SHP77 (cell line): Measurements from ENCODE around the gene CFDP1.

ENCODE experiments used
- DNase-seq, 2 experiments: peaks; one replicate each; lab custom pipeline; 2025; lab: John Stamatoyannopoulos, UW

Gene CFDP1

DNA sequence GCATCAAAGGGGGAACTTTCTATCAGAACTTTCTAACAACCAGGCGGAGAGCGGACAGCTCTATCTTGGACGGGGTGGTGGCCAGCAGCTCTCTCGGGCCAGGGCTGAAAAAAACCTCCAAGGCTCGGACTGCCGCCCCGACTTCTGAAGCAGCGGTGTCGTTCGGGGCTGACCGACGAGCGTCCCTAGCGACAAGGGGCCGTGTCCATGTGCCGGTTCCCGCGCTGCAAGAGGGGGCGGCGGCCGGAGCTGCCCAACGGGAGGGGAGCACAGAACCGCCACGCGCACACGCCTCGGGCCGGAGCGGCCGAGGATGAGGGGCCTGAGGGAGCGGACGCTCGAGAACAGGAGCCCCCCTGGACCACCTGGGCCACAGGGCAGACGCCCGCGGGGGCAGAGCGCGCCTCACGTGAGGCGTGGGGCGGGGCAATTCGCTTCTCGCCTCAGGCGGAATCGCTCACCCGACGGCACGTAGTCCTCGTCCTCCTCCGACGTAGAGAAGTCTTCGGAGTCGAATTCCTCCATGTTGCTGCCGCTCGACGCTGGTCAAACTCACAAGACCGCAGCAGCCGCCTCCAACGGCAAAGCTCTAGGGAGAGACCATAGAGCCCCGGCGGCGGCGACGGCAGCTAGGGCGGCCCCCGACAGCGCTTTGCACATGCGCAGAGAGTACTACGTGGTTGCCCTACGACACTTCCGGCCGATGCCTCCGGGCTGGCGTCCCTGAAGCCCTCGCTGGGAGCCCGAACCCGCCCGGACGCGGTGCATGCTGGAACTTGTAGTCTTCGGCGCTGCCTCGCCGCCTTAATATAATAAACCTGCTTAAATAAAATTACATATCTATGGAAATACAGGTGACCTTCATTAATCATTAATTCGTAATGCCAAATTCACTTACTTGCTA, at the start of gene CFDP1:
CFDP1 (minus strand) TSS at position 676 of the 904 bp plus-strand sequence; CDS start at position 525, 151 bp downstream.
- peak; percentile 94 to 97 for DNase-seq

DNA sequence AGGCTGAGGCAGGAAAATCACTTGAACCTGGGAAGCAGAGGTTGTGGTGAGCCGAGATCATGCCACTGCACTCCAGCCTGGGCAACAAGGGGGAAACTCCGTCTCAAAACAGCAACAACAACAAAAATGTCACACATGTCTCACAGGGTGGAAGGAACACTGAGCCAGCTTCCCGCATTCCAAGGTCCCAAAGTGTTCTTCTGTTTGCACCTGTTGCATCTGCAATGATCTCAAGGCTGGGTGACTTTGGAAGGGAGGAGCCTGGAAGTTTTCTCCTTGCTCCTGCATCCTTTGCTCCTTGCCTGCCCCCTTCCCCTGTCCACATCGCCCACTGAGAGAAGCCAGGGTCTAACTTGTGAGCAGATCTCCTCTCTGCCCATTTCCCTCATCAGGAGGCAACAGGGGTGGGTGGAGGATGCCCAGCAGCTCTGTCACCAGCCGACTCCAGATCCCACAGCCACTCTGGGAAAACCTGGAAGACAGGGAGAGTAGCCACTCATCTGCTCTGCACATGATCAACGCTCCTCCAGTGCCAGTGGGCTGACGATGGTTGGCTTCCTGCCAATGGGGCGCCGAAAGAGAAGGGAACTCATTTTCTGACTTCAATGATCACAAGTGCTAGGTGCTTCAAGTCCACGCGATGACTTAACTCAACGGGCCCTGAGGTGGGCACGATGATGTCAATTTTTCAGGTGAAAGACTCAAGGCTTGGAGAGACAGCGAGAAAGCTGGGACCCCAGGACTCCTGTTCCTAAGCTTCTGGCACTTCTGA, 49.3 kb upstream of the CFDP1 start:
- no peak for DNase-seq

DNA sequence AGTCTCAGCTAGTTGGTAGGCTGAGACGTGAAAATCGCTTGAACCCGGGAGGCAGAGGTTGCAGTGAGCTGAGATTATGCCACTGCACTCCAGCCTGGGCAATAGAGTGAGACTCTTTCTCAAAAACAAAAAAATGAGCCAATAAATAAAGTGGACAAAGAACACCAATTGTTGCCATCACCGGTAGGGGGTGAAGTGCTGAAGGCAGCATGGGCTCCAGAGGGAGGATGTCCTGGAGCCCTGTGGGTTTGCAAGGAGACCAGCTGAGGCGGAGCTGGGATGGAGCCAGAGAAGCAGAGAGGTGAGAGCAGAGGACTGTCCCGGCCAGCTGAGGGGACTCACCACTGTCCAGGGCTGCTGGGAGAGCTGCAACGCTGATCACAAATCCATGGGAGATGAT, 48.2 kb upstream of the CFDP1 start:
- no peak for DNase-seq

DNA sequence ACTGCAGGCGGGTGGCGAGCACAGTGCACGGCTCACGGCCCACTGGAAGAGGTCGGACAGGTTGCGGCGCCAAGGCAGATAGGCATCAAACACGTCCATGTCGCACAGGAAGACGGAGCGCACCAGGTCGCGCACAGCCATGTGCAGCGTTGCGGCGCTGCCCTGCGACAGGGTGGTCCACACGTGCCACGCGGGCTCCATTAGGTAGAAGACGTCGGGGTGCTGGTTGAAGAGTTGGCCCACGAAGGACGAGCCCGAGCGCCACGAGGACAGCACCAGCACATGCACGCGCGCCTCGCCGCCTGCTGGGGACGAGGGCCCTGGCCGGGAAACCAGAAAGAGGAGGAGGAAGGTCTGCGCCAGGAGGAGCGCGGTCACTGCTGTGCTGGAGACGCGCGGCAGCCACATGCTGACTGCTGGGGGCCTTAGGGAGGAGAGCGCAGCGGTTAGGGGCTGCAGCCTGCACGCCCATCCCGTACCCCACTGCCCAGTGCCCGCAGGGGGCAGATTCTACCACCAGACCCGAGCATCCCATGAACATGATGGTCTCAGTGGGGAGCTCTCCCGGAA, 46.2 kb upstream of the CFDP1 start:
- DNase-seq = no peak

DNA sequence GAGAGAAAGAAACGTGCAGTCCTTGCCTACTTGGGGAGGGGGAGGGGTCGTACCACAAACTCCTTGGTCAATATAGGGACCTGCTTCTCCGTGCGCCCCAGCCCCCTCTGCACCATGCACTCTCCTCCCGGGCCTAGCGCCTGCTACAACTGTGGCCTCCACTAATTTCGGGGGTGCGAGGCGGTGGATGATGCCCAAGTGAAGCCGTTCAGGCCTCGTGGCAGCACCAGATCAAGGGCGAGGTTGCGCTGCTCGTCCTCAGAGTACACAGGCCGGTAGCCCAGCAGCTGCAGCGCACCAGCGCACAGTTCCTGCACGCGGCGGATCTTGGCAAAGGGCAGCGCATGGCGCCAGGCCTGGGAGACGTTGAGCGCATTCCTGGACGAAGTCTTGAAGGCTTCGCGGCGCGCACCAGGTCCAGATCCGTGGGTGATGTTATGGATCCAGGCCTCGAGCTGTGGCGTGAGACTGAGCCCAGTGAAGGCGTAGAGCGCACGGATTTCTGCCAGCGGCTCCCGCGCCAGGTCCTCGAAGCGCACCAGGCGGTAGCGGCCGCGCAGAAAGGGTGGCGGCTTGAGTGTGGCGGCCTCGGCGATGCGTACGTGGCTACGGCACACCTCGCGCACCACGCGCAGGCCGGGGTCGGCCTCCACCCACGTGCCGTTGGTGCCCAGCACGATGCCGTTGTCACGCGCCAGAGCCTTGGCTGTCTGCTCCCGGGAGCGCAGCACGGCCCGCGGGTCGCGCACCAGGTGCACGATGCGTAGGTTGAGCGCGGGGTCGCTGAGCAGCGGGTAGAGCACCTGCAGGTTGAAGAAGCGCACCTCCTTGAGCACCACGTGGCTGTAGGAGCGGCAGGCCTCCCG, 45.4 kb upstream of the CFDP1 start:
- DNase-seq = no peak

DNA sequence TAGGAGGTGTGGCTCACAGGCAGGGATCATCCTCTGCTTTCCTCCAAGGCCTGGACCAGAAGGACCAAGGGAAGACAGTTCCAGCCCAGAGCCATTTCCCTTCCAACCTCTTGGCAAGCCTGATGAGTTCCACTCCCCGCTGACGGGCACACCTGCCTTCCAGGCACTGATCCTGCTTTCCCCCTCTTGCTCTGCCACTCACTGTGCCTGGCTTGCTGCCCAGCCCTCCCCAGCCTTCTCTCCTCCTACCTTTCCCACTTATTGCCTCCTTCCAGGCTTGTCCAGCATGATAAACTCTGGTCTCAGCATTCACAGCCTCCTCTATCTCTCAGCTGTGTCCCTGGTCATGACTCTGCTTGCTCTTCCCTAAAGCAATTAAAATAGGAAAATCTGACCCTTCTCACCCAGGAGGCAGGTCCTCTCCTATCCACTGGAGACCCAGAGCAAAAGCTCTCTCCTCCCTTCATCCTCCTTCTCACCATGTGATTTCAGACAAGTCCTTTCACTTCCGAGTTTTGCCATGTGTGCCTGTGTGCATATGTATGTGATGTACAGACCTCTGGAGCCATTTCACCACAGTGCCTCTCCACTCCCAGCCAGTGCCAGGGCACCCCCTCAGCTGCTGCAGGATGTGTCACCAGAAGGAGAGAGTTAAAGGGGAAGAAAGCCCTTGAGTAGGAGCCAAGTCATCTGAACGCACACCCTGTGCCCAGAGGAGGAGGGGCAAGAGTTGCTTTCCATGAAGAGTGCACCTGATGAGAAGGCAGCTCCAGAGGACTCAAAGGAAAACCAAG, 44.6 kb upstream of the CFDP1 start:
- DNase-seq = peak in 1 of 2 experiments; percentile 21

DNA sequence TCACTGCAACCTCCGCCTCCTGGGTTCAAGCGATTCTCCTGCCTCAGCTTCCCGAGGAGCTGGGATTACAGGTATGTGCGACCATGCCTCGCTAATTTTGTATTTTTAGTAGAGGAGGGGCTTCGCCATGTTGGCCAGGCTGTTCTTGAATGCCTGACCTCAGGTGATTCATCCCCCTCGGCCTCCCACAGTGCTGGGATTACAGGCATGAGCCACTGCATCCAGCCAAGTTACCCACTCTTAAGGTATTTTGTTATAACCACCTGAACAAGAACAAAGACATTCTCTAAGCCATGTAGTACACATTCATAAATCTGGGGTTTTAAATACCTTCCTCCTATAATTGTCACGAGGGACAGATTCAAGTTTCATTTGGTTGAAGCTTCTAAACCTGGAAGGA, 43.5 kb upstream of the CFDP1 start:
- no peak for DNase-seq

DNA sequence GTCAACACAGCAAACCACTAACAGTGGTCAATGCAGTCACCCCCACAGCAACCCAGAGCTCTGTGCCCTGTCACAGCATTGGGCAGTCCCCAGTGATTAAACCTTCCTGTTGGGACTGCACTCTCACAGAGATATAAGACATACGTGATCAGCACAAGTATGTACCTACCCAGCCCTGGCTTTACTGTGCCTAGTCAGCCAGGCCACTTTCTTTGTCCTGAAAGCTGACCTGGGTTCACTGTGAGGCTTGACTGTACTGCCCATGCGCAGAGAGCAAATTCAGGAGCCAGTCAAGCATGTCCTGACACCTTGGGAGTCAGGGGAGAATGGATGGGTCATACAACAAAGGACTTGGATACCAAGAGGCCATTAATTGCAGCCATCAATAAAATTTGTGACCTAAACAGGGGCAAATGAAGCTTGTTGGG, 42.1 kb upstream of the CFDP1 start:
- DNase-seq = no peak

DNA sequence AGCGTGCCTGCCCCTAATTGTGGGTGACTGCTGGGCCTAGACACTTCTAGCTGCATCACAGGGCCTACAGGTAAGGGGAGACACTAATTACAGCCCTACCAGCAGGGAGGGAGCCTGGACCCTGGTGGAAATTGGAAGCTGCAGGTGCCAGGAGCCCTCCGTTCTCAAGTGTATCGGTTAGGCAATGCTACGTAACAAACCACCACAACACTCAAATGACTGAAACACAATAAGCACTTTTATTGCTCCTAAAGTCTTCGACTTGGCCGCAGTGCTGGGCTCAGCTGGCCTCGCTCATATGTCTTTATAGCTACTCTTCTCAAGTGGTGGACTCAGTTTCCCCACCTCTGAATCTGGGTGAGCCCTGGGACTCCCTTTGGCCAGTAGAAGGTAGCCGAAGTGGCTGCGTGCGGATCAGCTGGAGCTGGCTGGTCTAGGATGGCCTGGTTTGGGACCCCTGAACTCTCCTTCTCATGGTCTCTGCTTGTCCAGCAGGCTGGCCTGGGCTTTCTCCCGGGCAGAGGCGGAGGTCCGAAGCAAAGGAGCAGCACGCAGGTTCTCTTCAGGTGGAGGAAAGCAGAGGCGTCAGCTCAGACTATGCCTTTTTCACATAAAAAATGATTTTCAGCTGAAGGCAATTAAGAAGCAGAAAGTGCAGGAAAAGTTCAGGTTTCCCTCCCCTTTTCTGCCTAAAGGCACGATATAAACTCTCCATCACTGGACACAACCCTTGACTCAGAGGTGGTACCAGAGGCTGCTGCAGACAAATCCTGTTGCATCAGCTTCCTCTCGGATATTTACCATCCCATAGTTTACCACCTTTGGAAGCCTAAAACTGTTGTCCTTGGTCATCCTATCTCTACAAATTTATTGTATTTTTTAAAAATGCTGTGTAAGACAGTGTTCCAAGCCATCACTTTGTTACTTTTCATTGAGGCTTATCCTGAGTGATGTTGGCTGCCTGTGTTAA, 39.9 kb upstream of the CFDP1 start:
- no peak for DNase-seq

DNA sequence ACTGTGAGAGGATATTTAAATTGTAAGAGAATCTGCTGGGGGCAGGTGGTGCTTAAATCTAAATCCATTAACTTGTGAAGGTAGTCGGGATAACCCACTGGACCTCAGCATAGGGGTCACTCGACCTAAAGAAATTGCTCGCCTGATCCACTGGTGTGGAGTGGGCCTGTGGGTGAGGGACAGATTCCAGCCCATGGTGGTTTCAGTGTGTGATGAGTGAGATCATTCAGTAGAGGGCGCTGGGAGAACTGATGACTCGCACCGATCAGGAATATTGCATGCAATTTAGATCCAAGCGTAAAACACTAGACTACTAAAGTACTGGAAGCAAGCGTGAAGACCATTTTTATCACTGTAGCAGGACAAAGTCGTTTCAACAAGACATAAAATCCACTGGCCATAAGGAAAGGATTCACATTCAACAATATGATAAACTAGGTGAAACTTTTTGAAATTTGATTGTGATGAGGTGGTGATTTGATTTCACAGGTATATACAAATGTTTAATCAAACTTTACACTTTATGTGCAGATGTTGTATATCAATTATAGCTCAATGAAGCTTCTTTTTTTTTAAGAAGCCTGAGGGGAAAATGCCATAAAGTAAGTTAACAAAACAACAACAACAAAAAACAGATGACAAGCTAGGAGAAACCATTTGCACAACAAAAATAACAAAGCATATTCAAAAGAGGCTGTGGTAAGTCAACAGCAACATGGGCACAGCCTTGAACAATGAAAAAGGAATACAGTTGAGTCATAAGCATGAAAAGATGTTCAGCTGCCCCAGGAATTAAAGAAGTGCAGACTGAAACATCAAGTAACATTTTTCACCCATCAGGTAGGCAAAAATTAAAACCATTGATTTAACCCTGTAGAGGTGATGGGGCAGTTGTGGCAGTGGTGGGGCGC, 38.7 kb upstream of the CFDP1 start:
- peak; percentile 59 to 70 for DNase-seq

DNA sequence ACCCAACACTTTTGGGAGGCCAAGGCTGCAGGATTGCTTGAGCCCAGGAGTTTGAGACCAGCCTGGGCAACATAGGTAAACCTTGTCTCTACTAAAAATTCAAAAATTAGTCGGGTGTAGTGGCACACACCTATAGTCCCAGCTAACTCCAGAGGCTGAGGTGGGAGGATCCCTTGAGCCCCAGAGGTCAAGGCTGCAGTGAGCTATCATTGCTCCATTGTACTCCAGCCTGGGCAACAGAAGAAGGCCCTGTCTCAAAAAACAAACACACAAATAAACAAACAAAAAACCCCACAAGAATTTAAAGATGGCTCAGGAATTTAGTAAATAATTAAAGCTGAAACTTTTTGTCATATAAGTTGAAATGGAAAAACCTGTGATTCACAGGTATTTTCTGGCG, 33.5 kb upstream of the CFDP1 start:
- no peak for DNase-seq

DNA sequence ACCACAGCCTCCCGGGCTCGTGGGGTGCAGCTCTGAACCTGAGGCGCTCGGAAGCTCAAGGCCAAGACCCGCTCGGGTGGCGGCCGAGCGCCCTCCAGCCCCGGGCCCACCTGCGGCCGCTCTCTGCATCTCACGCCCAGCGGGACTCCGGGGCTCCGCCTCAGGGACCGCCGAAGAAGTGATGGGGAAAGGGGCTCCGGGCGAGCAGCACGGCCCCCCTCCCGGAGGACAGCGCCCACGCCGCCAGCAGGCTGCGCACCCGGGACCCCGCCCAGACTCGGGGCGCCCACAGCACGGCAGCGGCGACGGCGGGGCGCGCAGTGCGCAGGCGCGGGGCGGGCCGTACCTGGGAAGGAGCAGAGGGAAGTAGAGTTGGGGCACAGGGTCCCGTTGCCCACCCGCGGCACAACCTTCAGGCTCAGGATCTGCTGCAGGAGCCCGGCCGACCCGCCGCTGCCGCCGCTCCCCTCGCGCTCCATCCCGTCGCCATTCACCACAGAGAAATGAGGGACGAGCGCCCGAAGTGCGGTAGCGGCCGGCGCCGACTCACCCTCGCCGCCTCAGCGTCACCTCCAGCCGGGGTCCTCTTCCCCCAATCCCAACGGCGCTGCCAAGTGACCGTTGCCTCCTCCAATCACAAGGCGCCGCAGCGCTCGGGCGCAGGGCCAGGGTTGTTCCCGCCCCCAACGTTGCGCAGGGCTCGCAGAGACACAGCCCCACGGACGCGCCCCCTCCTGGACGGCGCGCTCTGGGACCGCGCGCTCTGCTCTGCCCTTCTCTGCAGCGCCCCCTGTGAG, 31.0 kb upstream of the CFDP1 start, which contains the start of gene TMEM170A:
TMEM170A (minus strand) TSS at position 568 of the 797 bp plus-strand sequence; CDS start at position 479, 89 bp downstream.
- peak; percentile 97 to 98 for DNase-seq

DNA sequence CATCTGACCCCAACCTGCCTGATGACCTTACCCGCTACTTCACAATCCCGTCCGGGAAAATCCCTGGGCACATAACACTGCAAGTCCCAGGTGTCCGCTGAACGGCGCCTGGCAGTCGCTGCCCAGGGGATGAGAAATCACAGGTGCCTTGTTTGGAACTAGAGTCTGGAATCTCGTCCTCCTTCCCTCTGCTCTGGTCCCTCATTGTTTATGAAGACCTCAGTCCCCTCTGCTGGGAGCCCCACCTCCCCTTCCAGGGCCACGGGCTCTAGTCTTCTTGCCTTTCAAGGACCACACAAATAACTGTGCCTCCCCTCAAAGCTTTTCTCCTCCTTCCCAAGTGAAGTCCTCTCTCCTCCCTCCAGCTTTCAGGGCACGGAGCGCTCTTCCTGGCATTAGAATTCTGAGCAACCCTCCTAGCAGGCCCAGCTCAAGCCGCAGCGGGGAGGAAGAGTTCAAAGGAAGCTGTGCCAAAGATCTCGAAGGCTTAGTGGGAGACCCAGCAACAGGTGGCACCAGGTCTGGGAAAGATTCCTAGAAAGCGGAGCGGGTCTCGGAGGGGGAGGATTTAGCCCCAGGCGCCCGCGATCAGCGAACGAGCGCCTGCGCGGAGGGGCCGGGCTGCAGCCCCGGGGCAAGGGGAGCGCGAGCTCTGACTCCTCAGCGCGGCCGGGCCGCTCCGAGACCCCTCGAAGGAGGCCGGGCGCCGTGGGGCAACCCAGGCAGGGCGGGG, 30.3 kb upstream of the CFDP1 start:
- peak in 1 of 2 experiments; percentile 27 for DNase-seq

DNA sequence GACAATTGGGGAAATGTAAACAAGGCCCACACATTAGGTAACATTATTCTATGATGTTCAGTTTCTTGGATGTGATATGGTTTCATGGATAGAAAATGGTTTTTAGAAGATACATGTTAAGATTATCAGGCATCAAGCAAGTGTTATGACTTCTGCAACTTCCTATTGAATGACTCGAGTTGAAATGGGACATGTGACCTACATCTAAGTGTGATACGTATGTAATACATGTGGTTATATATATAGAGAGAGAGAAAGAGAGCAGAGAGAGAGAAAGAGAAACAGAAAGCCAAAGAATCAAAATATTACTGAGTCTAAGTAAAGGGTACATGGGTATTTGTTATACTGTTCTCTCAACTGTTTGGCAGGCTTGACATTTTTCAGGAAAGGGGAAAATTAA, 29.5 kb upstream of the CFDP1 start:
- no peak for DNase-seq

DNA sequence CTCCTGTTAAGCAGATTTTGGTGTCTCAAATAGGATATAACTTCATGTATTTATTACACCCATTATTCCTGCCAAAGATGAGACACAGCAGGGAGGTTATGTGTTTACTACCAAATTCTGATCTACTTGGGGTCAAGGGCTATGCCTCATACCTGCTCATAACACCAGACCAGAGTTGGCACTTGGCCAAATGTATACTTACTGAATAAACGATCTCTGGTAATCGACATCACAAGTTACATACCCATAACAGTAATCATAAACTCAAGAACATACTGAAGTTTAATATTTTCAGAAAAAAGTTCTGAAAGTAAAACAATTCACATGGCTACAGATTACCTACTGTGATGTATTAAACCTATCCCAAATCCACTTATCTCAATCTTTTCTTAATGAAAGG, 28.3 kb upstream of the CFDP1 start:
- DNase-seq = no peak

DNA sequence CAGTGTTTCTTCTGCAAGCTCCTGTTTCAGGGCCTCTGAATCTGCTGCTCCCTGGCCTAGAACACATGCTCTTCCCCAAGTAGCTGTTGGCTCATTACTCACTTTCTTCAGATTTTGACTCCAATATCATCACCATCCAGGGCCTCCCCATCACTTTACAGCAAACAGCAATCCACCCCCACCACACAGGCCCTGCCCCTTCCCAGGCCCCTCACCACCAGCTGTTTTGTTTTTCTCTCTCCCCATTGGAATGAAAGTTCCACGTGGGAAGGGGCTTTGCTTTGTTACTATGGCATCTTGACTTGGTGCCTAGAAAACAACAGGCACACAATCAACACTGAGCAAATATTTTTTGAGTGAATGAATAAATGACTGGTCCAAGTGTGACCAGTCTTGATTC, 27.1 kb upstream of the CFDP1 start:
- DNase-seq = no peak

DNA sequence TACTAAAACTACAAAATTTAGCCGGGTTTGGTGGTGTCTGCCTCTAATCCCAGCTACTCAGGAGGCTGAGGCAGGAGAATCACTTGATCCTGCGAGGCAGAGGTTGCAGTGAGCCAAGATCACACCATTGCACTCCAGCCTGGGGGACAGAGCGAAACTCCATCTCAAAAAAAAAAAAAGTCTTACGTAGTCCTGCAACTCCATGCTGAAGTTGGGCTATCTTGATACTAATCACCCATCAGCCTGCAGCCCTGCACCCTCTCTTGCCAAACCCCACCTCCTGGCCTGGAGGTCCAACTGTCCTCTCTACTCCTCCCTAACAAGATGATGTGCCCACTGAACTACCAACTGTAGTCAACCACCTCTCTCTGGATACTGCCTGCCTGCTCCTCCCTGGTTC, 26.4 kb upstream of the CFDP1 start:
- DNase-seq = no peak
